Osteocyte (in vitro differentiated cells): Measurements from ENCODE around the gene SIM1. TPM values are rescaled to one million over a fixed set of nuclear protein-coding genes. Genes with fewer than 3 reads are reported as not detected.

Experiments used
- DNase-seq: peaks from one replicate; pipeline ENCODE4 v3.0.0; 2021; ENCODE audit warnings: mixed read lengths; ENCODE audit not compliant: unreplicated experiment; ENCODE audit errors: extremely low spot score
- H3K27ac Mint-ChIP-seq: one replicate; pipeline ENCODE4 v1.8.0; 2021; ENCODE audit warnings: mild to moderate bottlenecking, mixed read lengths; ENCODE audit not compliant: unreplicated experiment
- H3K27me3 Mint-ChIP-seq: one replicate; pipeline ENCODE4 v1.8.0; 2021; ENCODE audit warnings: mixed read lengths; ENCODE audit not compliant: unreplicated experiment
- H3K36me3 Mint-ChIP-seq: one replicate; pipeline ENCODE4 v1.8.0; 2021; ENCODE audit warnings: mixed read lengths; ENCODE audit not compliant: unreplicated experiment
- H3K4me1 Mint-ChIP-seq: one replicate; pipeline ENCODE4 v1.8.0; 2021; ENCODE audit warnings: mixed read lengths; ENCODE audit not compliant: unreplicated experiment
- H3K4me3 Mint-ChIP-seq: one replicate; pipeline ENCODE4 v1.8.0; 2021; ENCODE audit warnings: mild to moderate bottlenecking, moderate library complexity, mixed read lengths; ENCODE audit not compliant: unreplicated experiment
- H3K9me3 Mint-ChIP-seq: one replicate; pipeline ENCODE4 v1.8.0; 2021; ENCODE audit warnings: mixed read lengths; ENCODE audit not compliant: unreplicated experiment
- total RNA-seq: library from RNA; stranded (reverse); gene quantifications from 2 replicates; pipeline ENCODE4 v1.2.1, GENCODE V29; 2021
- TF ChIP-seq, protein P1 (sequence below): fragments of 200-600 bp; sonication (generic); IDR thresholded peaks from 2 replicates; pipeline ENCODE4 v1.5.0; 2021; ENCODE audit warnings: antibody characterized with exemption, mild to moderate bottlenecking, moderate library complexity

Gene SIM1
- total RNA-seq, 1 donor from 2014 or later: 2.6 TPM

DNA sequence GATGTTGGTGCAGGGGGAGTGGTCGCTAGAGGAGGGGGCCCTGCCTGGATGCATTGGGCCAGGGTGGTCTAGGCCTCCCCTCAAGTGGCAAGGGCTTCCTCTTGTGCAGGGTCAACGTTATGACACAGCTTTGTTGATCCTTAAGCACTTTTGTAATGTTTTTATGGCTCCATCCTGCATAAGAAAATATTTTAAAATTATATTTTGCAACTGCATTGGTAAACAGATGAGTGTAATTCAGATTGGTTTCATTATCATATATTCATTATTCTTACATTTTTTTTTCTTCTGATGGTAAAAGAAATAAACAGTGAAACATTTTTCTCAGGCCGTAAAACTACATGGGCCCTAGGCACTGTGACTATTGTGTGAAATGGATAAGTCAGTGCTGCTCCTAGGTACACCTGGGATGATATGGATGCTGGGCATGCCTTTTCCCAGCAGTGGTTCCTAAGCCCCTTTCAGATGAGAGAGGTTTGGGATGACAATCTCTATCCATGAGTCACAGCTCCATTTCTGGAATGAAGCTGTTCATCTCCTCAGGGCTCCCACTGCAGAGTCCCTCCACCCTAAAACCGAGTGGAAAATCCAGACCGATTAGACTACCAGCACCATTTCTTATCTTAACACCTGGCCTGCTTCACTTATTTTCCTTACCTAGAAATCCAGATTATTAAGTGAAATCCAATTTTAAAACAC, 5.8 kb upstream of the SIM1 start:
- TF ChIP-seq, protein P1, sequence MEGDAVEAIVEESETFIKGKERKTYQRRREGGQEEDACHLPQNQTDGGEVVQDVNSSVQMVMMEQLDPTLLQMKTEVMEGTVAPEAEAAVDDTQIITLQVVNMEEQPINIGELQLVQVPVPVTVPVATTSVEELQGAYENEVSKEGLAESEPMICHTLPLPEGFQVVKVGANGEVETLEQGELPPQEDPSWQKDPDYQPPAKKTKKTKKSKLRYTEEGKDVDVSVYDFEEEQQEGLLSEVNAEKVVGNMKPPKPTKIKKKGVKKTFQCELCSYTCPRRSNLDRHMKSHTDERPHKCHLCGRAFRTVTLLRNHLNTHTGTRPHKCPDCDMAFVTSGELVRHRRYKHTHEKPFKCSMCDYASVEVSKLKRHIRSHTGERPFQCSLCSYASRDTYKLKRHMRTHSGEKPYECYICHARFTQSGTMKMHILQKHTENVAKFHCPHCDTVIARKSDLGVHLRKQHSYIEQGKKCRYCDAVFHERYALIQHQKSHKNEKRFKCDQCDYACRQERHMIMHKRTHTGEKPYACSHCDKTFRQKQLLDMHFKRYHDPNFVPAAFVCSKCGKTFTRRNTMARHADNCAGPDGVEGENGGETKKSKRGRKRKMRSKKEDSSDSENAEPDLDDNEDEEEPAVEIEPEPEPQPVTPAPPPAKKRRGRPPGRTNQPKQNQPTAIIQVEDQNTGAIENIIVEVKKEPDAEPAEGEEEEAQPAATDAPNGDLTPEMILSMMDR: no peak
- no peak overlapping the region for H3K4me3 Mint-ChIP-seq
- H3K27ac Mint-ChIP-seq: no peak overlapping the region
- H3K4me1 Mint-ChIP-seq: peaks cover 17% of the 10 kb centered on the region
- no peaks in the 10 kb centered on the region for H3K9me3 Mint-ChIP-seq
- DNase-seq: no peak
- peaks cover 78% of the 10 kb centered on the region for H3K27me3 Mint-ChIP-seq
- no peaks in the 10 kb centered on the region for H3K36me3 Mint-ChIP-seq

DNA sequence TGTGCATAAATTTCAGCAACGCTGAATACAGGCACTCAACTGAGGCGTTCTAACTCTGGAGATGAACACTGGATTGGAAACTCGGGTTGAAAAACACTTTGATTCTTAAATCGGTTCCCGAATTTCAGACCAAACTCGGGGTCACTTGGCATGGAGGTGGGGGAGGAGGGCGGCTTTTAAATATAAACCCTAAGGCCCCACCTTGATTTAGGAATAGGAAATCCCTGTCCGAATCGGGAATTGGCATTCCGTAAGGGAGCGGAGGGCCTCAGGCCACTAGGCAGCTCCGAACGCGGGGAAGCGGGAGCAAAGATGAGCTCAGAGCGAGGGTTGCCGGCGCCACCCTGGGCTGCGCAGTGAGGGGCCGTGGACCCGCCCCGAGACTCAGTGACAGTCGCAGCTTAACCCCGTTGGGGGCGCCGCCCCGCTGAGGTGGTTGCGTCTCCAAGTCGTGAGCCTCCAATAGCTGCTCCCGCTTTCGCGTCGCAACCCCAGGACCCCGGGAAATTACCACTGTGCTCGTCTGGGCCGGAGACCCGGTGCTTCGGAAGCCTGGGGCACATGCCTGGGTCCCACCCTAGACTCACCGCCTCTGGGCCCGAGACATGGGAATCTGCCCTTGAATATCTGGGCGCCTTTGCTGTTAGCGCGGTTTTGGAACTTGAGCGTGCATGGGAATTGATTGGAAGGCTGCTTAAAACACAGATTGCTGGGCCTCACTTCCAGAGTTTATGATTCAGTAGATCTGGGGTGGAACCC, 4.6 kb upstream of the SIM1 start:
- Mint-ChIP-seq H3K27ac (no peak overlapping the region), H3K27me3 (peaks cover 87% of the 10 kb centered on the region), H3K9me3 (no peaks in the 10 kb centered on the region), H3K36me3 (no peaks in the 10 kb centered on the region), H3K4me1 (peaks cover 26% of the 10 kb centered on the region), H3K4me3 (no peak overlapping the region)
- DNase-seq: no peak
- TF ChIP-seq, protein P1: no peak

- TF ChIP-seq, protein P1: no peak
- Mint-ChIP-seq H3K36me3 (no peaks in the 10 kb centered on the region), H3K4me3 (no peak overlapping the region), H3K27me3 (peaks cover 91% of the 10 kb centered on the region), H3K4me1 (peaks cover 35% of the 10 kb centered on the region), H3K9me3 (no peaks in the 10 kb centered on the region), H3K27ac (no peak overlapping the region)
- DNase-seq: no peak
These were observed 3.4 kb upstream of the SIM1 start for GRCh38 chr6:100468016-100468622.

- DNase-seq: peak; percentile 71
- no peak overlapping the region for H3K4me3 Mint-ChIP-seq
- TF ChIP-seq, protein P1: no peak
- H3K4me1 Mint-ChIP-seq: peaks cover 35% of the 10 kb centered on the region
- peaks cover 2% of the 10 kb centered on the region for H3K36me3 Mint-ChIP-seq
- H3K27me3 Mint-ChIP-seq: peaks cover 91% of the 10 kb centered on the region
- no peak overlapping the region for H3K27ac Mint-ChIP-seq
- no peaks in the 10 kb centered on the region for H3K9me3 Mint-ChIP-seq
These were observed 2.7 kb upstream of the SIM1 start for GRCh38 chr6:100467129-100468015.
